COR-L47 (cell line): ENCODE results near the gene ALG6.
"Not testable (repeated sequence)": the region's sequence is repeated elsewhere in the genome, so short reads cannot be mapped to it uniquely, and the experiment has no call there.

ENCODE experiments used
- DNase-seq: peaks from one replicate; lab custom pipeline; 2025; lab: John Stamatoyannopoulos, UW

ALG6 gene

DNA sequence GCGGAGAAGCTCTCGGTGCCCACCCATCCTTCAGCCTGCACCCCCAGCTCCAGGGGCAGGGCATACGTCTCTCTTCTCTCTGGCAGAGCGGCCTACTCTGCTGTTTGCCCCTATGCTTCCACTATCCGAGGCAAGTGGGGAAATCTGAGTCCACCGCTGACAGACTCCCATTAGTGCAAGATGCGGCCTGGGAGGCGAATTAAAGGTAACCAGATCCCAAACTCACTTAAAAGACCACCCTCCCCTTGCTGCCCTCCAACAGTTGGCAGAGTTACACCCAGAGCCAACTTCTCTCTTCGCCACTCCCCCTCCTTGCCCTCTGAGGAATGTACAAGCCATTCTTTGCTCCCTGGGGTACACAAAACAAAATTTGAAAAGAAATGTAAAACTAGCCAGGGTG is 38.6 kb upstream of the ALG6 start:
- no peak for DNase-seq

DNA sequence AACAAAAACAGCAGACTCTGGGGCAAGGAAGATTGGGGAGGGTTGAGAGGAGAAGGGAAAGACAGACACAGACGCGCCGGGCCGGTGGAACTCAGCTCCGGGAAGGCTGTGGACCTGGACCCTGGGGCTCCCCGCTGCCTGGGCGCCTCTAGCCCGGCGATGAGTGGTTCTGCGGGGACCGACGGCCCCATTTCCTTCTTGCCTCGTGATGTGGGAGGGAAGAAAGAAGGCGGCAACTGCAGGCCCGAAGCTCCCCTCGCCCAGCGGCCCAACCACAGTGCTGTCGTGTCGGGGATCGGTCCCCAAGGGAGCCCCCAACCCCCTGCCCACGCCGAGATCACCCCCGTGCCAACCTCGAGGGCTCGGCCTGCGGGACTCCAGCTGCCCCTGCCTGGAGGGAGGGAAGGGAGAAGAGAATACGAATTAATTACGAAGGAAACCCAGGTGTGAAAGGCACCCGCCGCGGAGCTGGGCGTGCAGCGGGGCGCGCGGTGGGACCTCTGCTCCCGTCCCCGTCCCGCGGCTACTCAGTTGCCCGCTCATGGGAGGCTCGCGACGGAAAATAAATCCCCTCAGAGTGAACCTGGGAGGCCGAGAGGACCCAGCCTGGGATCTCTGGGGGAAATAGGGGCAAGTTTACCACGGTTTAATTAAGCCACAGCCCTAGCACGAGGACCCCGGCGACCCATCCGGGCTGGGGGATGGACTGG is 37.7 kb upstream of the ALG6 start:
- no peak for DNase-seq

DNA sequence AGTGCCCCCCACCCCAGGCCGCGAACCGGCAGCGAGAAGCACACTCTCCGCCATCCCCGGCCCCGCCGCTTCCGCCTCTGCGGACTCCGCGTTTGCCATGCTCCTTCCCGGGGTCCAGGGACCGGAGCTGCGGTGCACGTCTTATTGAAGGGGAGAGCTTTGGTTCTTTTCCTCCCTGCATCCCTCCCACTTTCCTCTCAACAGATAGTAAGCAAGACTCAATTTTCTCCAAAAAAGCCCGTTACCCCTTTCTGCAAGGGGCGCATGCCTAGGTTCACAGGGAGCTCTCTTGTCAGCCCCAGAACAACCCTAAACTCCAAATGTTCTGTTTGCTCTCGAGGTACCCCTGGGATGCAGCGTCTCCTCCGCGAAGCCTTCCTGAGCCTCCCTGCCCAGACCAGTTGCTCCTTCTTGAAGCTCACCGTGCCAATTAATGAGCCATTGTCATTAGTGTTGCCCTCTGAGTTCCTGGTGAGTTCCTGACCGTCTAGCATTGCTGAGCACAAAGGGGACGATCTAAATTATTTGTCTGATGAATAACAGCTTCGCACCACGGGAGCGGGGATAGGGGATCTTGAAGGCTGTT is 37.0 kb upstream of the ALG6 start:
- no peak for DNase-seq

DNA sequence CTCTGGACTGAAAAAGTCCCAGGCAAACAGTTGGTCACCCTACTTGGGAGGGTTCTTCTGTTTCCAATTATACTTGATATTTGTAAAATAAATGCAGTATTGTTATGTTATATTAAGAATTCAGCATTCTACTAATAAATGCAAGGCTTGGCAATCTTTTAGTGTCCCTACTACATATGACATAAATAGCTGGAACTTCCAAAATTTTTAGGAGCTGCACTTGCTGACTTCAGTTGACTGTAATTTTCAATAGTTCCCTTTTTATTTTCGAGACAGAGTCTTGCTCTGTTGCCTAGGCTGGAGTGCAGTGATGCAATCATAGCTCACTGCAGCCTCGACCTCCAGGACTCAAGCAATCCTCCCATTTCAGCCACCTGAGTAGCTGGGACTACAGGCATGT is 25.0 kb upstream of the ALG6 start:
- DNase-seq, result no peak

DNA sequence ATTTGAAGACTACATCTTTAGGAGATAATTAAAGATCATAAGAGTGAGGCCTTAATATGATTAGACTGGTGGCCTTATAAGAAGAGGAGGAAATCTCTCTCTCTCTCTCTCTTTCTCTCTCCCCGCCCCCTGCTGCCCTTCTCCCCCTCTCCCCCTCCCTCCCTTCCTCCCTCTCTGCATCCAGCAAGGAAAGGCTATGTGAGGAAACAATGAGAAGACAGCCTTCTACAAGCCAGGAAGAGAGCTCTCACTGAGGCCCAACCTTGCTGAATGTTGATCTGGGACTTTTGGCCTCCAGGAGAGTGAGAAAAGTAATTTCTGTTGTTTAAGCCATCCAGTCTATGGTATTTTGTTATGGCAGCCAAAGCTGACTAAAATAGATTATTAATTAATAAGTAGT is 23.5 kb upstream of the ALG6 start:
- no peak for DNase-seq

DNA sequence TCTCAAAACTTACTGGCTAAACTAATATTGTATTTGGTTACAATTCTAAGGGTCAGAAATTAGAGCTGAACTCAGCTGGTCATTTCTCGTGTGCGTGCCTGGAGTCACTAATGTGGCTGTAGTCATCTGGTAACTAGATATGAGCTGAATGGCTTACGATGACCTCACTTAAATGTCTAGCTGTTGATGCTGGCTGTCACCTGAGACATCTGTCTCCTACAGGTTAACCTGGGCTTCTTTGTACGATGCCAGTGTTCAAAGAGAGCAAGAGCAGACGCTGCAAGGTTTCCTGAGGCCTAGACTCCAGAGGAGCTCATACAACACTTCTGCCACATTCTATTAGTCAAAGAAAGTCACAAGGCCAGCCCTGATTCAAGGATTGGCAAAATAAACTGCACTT is 17.1 kb upstream of the ALG6 start:
- DNase-seq, result no peak

DNA sequence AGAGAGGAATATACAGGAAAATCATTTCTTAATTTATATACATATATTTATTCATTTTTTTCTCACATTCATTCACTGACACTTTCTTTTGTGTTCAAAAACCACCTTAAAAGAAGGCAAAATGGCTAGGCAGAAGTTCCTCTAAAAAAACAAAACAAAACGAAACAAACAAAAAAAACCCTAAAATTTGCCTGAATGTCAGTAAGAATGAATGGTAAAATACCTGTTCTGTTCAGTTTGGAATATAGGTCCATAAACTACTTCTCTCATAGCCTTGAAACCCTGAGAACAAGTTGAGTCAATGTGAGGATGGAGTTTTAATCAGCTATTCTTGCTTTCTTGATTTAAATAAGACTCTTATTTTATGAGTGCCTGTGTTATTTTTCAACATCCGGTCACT is 14.7 kb upstream of the ALG6 start:
- no peak for DNase-seq

DNA sequence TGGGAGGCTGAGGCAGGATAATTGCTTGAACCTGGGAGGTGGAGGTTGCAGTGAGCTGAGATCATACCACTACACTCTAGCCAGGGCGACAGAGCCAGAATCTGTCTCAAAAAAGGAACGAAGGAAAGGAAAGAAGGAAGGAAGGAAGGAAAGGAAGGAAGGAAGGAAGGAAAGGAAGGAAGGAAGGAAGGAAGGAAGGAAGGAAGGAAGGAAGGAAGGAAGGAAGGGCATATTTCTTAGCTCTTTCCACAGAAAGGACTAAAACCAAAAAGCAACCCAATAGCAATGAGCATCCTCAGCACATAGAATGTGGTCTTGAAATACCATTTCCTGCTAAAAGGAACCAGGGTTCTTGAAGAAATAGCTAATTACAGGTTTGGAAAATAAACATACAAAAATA is 11.2 kb upstream of the ALG6 start:
- not testable (repeated sequence) for DNase-seq

DNA sequence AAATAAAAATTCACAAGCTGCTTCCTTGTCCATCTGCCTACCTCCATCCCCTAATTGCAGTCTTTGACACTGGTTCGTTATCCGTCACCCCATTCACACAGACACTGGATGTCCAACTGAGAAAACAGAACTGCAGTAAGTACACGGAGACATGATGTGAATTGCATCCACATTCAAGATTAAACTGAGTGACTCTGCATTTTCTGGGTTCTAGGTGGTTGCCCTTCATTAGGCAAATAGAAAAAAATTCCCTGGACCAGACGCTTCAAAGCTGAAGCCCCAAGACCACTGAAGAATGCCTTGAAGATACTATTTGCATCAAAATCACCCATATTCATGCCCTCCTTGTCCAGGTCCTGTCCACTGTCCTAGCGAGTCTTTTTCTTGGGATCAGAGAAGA is 7.9 kb upstream of the ALG6 start:
- DNase-seq, result no peak

DNA sequence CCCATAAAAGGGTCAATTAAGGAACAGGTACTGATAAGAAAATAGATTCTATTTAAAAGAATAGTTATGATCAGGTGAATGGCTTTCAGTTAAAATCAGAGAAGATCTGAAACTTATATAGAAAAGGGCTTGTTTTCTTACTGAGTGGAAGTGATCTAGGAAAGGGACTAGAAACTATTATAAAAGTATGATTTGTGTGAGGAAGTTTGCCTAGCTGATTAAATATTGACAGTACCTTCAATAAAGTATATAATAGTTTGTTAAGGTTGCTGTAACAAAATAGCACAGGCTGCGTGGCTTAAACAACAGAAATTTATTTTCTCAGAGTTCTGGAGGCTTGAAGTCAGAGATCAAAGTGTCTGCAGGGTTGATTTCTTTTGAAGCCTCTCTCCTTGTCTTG is 5.4 kb upstream of the ALG6 start:
- no peak for DNase-seq

DNA sequence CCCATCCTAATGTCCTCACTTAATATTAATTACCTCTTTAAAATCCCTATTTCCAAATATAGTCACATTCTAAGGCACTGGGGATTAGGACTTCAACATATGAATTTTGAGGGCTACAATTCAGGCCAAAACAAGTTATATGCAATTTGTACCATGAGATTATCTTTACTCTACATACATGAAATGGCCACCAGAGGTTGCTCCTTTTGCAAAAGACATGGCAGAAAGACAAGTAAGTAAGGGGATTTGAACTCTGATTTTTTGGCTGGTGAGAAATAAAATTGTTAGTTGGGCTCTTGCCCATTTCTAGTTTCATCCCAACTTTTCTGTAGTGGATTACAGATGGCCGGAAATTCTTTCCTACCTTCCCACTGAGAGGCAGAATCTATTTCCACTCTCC is 4.8 kb upstream of the ALG6 start:
- no peak for DNase-seq

DNA sequence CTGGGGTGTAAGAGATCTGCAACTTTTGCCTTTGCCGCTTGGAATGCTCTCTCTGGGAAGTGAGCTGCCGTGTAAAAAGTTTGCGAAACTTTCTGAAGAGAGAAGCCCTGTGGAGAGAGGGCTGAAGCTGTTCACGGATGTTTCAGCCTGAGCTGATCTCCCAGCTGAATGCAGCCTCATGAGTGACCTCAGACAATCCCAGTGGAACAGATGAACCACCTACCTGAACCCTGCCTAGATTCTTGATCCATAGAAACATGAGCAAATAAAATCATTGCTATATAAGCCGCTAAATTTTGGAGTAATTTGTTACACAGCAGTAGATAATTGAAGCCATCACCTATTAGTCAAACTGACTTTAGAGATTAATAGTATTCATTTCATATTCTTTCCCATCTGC is 4.4 kb upstream of the ALG6 start:
- no peak for DNase-seq

DNA sequence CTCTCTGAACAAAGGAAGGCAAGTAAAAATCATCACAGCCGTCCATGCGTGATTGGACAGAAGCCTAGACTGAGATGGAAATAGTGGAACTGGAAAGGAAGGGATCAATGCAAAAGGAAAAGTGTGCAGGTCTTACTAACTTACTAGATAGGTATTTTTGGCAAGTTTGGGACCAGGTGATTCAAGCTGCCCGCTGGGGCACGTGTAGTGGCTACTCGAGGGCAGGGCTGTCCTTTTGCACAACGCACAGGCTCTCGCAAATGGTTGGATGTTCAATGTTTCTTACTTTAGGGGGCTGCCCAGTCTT is 566 bp upstream of the ALG6 start:
- DNase-seq, result no peak

DNA sequence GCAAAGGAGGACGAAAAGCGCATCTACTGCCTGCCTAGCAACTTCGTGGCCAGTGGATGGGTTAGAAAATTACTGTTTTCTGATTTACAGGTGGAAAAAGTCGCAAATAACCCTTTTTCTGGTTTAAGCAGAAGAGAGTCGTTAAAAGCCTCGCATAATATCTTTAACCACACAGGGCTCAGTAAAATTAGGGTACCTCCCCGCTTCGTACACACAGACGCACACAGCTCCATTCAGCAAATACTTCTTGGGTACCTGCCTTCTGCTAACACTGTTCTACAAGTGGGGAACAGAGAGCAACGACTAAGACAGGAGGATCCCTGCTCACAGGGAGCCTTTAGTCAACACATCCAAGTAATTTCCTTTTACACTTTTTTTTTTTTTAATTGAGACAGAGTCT is 704 bp downstream of the ALG6 start:
- no peak for DNase-seq

DNA sequence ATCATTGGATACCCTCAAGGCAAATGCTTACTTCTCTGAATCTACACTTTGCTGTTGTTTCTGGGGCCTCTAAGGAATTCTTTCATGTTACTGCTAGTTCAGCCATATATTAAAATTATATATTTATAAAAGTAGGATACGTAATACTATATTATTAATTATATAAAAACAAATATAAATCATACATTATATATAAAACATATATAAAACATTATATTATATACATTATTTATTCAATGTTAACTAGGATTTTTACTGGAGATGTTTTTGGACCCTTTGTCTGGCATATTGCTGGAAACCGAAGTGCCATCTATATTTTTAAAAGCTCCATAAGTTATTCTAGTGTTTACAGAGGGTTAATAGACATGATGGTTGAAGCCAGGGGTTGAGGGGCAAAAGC is 12.2 kb downstream of the ALG6 start:
- no peak for DNase-seq

DNA sequence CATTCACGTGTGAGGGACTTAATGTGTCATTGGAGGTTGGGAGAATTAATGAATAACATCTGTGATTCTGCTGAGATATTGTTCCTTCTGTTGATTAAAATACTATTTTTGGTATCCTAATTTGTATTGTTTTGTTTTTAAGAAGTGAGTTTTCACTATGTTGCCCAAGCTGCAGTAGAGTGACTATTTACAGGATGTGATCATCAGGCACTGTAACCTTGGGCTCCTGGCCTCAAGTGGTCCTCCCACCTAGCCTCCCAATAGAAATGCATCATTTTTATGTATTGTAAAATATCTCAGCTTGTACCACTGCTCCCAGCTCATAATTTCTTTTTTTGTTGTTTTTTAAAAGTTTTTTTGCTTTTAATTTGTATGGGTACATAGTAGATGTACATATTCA is 14.3 kb downstream of the ALG6 start:
- DNase-seq, result no peak

DNA sequence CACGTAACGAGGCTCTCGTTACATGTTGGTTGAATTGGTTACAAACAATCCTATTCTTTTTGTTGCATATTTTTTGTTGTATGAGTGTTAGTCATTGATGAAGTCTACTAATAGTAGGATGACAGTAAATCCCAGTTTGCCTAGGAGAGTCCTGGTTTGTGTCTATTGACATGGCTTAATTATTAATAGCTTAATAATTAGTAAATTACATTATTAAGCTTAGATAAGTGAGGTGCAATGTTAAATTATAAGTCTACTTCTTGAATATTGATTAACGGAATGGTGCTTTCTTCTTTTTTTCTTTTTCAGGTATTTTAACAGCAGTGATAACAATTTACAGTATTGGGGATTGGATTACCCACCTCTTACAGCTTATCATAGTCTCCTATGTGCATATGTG is 34.5 kb downstream of the ALG6 start:
- DNase-seq, result no peak

DNA sequence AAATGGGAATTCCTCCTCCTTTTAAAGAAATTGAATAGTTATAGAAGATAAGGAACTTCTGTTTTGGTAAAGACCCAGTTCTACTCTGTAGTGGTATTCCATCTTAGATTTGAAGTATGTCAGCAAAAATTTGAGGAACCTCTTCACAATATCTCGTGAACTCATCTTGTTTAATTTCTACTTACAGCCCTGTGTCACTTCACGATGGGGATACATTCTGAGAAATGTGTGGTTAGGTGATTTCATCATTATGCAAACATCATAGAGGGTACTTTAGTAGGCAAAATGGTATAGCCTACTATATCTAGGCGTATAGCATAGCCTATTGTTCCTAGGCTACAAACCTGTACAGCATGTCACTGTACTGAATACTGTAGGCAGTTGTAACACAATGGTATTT is 36.0 kb downstream of the ALG6 start:
- no peak for DNase-seq

DNA sequence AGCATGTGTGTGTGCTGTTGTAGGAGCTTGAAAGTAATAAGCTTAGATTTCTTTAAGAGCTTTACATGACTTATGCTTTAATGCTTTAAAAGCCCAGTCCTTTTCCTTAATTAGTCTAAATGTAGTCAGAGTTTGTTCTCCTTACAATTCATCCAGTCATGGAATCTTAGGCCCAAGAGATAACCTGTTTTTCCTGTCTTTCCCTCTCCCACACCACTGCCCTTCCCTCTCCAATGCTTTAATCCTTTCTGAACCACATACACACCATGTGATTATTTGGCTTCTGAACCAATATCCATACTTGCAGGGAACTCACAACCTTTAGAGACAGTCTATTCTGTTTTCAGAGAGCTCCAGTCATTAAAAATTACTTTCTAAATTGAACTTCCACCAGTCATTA is 37.6 kb downstream of the ALG6 start:
- no peak for DNase-seq

DNA sequence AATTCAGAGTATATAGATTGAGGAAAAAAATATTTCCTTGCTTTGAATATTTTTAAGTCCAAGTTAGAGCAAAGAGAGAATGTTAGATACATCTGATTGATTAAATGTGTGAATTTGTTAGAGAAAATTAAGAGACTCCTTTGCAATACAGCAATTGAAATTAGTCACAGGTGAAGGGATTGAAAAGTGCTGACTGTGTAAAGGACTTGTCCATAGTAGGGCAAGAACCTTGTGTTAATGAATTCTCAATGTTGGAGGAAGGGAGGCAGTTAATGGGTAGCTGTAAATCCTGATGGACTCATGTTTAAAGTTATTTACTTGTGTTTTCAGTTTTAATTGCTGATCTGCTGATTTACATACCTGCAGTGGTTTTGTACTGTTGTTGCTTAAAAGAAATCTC is 38.6 kb downstream of the ALG6 start:
- DNase-seq, result no peak

DNA sequence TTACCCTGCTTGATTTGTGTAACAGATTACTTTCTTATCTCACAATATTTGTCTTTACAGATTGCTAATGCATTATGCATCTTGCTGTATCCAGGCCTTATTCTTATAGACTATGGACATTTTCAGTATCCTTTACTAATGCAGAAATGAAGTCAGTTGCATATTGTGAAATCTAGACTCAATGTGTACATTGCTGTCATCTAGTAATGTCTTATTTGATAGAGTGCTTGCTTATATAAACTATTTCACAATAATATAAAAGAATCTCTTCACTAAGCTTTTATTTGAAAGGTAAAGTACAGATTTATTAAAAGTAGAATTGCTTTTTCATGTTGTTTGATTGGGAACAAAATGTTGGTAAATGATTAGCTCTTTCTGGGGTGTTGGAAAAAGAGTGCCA is 39.6 kb downstream of the ALG6 start:
- no peak for DNase-seq

DNA sequence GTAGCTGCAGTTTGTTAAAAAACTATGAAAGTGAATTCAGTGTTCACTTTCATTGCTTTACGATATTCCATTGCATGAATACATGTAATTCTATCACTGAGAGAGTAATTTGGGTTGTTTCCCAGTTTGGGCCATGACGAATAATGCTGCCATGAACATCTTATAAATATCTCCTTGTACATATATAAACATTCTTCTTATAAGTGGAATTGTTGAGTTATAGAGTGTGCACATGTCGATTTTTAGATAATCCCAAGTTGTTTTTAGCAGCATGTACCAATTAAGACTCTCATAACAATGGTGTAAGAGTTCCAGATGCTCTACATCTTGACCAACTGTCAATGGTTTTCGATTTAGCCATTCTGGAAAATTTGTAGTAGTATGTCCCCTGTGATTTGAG is 40.9 kb downstream of the ALG6 start:
- no peak for DNase-seq

DNA sequence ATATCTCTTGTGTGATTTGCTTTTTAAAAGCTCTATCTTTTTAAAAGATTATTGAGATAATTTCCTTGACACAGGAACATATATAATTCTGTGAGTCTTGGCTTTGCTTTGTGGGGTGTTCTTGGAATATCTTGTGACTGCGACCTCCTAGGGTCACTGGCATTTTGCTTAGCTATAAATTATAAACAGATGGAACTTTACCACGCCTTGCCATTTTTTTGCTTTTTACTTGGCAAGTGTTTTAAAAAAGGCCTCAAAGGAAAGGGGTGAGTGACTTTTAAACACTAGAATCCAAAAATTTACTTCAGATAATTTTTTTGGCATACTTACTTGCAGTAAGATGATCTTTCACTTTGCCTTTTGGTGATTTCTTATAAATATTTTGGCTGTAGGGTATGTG is 43.6 kb downstream of the ALG6 start:
- no peak for DNase-seq

DNA sequence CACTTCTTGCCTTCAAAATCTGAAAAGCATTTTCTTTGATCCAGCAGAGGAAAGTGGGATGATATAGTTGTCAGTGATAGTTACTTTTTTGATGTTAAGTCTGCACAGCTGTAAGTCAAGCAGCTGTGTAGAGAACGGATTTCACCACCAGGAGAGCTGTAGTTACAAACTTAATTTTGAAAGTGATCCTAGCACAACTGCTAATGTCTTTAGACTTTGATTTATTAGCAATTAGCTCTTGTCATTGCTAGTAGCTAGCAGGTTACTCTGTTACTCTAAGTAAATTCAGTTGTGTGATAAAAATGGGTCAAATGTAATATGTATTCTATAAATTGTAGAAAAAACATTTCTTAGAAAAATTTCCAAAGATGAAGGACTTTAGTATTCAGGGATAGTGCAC is 46.0 kb downstream of the ALG6 start:
- DNase-seq, result no peak
